Measurements from ENCODE around the gene BRAT1.
"Not testable (repeated sequence)": the region's sequence is repeated elsewhere in the genome, so short reads cannot be mapped to it uniquely, and the experiment has no call there.

The BRAT1 gene

GRCh38 chr7:2567679-2568278, 12.5 kb upstream of the BRAT1 start:
- TF ChIP-seq CTCF (IDR thresholded peaks at IDR 0.05; ENCODE audit: extremely low read depth, missing control alignments) = no peak
- no peak for DNase-seq (ENCODE audit: low spot score)

- DNase-seq (ENCODE audit: low spot score) = peak; percentile 58
- no peak for TF ChIP-seq CTCF (IDR thresholded peaks at IDR 0.05; ENCODE audit: extremely low read depth, missing control alignments)
Observed at GRCh38 chr7:2566890-2567678, 11.8 kb upstream of the BRAT1 start.

GRCh38 chr7:2566348-2566889, 11.1 kb upstream of the BRAT1 start:
- no peak for DNase-seq (ENCODE audit: low spot score)
- no peak for TF ChIP-seq CTCF (IDR thresholded peaks at IDR 0.05; ENCODE audit: extremely low read depth, missing control alignments)

- TF ChIP-seq CTCF (IDR thresholded peaks at IDR 0.05; ENCODE audit: extremely low read depth, missing control alignments) = no peak
- DNase-seq (ENCODE audit: low spot score) = no peak
Observed at GRCh38 chr7:2564970-2565540, 9.7 kb upstream of the BRAT1 start.

- DNase-seq (ENCODE audit: low spot score) = not testable (repeated sequence)
Observed at GRCh38 chr7:2563955-2564354, 8.6 kb upstream of the BRAT1 start.

GRCh38 chr7:2559283-2559950, 4.1 kb upstream of the BRAT1 start:
- DNase-seq (ENCODE audit: low spot score) = no peak
- TF ChIP-seq CTCF (IDR thresholded peaks at IDR 0.05; ENCODE audit: extremely low read depth, missing control alignments) = no peak

- DNase-seq (ENCODE audit: low spot score) = peak; percentile 96
- TF ChIP-seq CTCF (IDR thresholded peaks at IDR 0.05; ENCODE audit: extremely low read depth, missing control alignments) = no peak
Observed at GRCh38 chr7:2558629-2559282, 3.4 kb upstream of the BRAT1 start, which contains the start of gene IQCE. Gene IQCE, plus strand, starts transcription at chr7:2558979. Its CDS starts 203 bp downstream, at chr7:2559182.
